Measurements from ENCODE around the gene CAMK2B. TPM values are rescaled to one million over a fixed set of nuclear protein-coding genes. Genes with fewer than 3 reads are reported as not detected.

Gene CAMK2B
- total and polyA plus RNA-seq, 2 experiments from 2014 or later = not detected

GRCh38 chr7:44322631-44323363 is 2.6 kb downstream of the CAMK2B start:
- Mint-ChIP-seq H3K27ac (no peak overlapping the region), H3K4me3 (no peak overlapping the region; the same call in 2 of the 3 replicates), H3K27me3 (ENCODE audit: insufficient read depth, low read depth, poor library complexity) (peaks cover 37% of the 10 kb centered on the region), H3K9me3 (peaks cover 2% of the 10 kb centered on the region; the same call in 2 of the 3 replicates), H3K4me1 (peaks cover 14% of the 10 kb centered on the region), H3K36me3 (ENCODE audit: low read depth) (peaks cover 3% of the 10 kb centered on the region; the same call in 1 of the 3 replicates)
- no peaks in the 10 kb centered on the region for H3F3A ChIP-seq (replicated peaks; ENCODE audit: low read depth)
- H3K4me3 ChIP-seq = no peak overlapping the region
- H3K36me3 ChIP-seq (ENCODE audit: insufficient read depth) = no peaks in the 10 kb centered on the region
- H3K27ac ChIP-seq (ENCODE audit: low read depth) = no peak overlapping the region
- no peak for ATAC-seq
- no peak overlapping the region for H3K4me2 ChIP-seq
- H3K79me2 ChIP-seq (replicated peaks; ENCODE audit: insufficient read depth) = no peaks in the 10 kb centered on the region
- no peaks in the 10 kb centered on the region for H3K9me2 ChIP-seq (ENCODE audit: insufficient read depth)
- TF ChIP-seq ZNF331 (CRISPR knock-in tag; IDR thresholded peaks at IDR 0.05; ENCODE audit: low read depth) (no peak), CTCF (conservative IDR thresholded peaks at IDR 0.05; ENCODE audit: low read depth in 2 of 2) (no peak), ZNF114 (CRISPR knock-in tag; IDR thresholded peaks at IDR 0.05) (no peak), ZNF462 (CRISPR knock-in tag; IDR thresholded peaks at IDR 0.05) (no peak), JUNB (IDR thresholded peaks at IDR 0.05; ENCODE audit: unreplicated experiment) (no peak), EZH2phosphoT487 (IDR thresholded peaks at IDR 0.05; ENCODE audit: unreplicated experiment) (no peak), NANOG (IDR thresholded peaks at IDR 0.05; ENCODE audit: borderline replicate concordance) (no peak), REST (IDR thresholded peaks at IDR 0.05; ENCODE audit: unreplicated experiment) (no peak), ETS1 (IDR thresholded peaks at IDR 0.05) (no peak), CREB1 (CRISPR knock-in tag; IDR thresholded peaks at IDR 0.05; ENCODE audit: low read depth) (no peak), POLR2AphosphoS5 (IDR thresholded peaks at IDR 0.05; ENCODE audit: low read depth) (no peak), EZH2 (IDR thresholded peaks at IDR 0.05; ENCODE audit: low read depth, unreplicated experiment) (no peak), STAT1 (IDR thresholded peaks at IDR 0.05; ENCODE audit: unreplicated experiment) (no peak)
- H2AFZ ChIP-seq = no peak overlapping the region
- peaks cover 56% of the 10 kb centered on the region for H3K27me3 ChIP-seq (ENCODE audit: insufficient read depth)
- DNase-seq (ENCODE audit: low spot score) = no peak
- H3K4me1 ChIP-seq (ENCODE audit: insufficient read depth) = no peaks in the 10 kb centered on the region
- H4K20me1 ChIP-seq (replicated peaks; ENCODE audit: insufficient read depth) = no peaks in the 10 kb centered on the region

All from GM23338 (cell line).